ENCODE measurements around the gene COX5A.
"Not testable (repeated sequence)": the region's sequence is repeated elsewhere in the genome, so short reads cannot be mapped to it uniquely, and the experiment has no call there.

DNA sequence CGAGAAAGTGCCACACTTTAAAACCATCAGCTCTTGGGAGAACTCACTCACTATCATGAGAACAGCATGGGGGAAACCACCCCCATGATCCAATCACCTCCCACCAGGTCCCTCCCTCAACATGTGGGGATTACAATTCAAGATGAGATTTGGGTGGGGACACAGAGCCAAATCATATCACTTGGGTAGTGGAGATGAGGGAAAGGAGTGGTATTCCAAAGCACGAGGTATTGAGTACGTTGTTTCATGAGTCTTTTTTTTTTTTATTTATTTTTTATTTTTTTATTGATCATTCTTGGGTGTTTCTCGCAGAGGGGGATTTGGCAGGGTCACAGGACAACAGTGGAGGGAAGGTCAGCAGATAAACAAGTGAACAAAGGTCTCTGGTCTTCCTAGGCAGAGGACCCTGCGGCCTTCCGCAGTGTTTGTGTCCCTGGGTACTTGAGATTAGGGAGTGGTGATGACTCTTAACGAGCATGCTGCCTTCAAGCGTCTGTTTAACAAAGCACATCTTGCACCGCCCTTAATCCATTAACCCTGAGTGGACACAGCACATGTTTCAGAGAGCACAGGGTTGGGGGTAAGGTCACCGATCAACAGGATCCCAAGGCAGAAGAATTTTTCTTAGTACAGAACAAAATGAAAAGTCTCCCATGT, 50.2 kb downstream of the COX5A start:
- TF ChIP-seq, protein P1, sequence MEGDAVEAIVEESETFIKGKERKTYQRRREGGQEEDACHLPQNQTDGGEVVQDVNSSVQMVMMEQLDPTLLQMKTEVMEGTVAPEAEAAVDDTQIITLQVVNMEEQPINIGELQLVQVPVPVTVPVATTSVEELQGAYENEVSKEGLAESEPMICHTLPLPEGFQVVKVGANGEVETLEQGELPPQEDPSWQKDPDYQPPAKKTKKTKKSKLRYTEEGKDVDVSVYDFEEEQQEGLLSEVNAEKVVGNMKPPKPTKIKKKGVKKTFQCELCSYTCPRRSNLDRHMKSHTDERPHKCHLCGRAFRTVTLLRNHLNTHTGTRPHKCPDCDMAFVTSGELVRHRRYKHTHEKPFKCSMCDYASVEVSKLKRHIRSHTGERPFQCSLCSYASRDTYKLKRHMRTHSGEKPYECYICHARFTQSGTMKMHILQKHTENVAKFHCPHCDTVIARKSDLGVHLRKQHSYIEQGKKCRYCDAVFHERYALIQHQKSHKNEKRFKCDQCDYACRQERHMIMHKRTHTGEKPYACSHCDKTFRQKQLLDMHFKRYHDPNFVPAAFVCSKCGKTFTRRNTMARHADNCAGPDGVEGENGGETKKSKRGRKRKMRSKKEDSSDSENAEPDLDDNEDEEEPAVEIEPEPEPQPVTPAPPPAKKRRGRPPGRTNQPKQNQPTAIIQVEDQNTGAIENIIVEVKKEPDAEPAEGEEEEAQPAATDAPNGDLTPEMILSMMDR (IDR thresholded peaks at IDR 0.05; ENCODE audit: insufficient read depth, low read depth, low read length): not testable (repeated sequence)
- TF ChIP-seq EZH2 (IDR thresholded peaks at IDR 0.05; ENCODE audit: insufficient read depth, low read length): not testable (repeated sequence)

Measured in astrocyte (in vitro differentiated cells and primary cell).